ENCODE results near the gene NEK9.
"Not testable (repeated sequence)": the region's sequence is repeated elsewhere in the genome, so short reads cannot be mapped to it uniquely, and the experiment has no call there.

NEK9 gene

DNA sequence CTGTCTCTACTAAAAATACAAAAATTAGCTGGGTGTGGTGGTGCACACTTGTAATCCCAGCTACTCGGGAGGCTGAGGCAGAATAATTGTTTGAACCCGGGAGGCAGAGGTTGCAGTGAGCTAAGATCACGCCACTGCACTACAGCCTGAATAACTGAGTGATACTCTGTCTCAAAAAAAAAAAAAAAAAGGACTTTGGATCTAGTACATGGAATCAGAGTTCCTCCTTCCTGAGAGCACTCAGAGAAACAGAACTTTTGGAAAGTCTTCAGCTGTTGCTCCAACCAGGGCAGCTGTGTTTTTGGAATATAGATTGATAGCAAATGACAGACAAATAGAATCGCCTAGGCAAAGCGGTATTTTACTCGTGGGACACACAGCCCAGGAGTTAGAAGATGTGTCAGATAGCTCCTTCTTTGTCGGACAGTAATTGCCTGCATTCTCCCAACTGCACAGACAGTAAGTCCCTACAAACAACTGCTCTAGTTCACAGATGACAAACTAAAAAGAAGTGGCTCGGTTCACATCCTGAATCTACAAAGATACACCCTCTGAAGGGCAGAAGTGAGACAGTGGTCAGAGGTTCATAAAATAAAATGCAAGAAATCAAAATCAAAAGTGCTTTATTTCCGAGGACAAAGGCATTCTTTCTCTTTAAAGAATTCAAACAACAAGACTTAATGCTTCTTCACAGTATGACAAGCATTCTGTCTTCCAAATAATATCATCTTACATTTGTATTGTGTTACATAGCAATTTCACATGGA, 17.1 kb upstream of the NEK9 start:
- DNase-seq (ENCODE audit: low read depth), result no peak

DNA sequence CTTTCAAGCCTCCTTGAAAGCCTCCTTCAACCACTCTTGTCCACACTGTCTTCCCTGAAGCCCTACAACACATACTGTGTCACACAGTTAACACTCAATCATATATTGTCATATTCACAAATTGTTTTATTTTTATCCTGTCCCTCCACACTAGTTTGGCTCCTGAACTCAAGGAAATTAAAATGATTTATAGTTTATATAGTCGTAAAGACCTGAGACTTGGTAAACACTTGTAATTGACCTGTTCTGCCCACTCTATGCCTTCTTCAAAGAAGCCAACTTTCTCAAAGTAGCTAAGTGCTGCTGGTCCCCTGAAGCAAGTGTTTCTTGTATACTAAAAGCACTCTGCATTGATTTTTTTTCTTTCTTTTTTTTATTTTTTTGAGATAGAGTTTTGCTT, 15.6 kb upstream of the NEK9 start:
- DNase-seq (ENCODE audit: low read depth), result no peak

DNA sequence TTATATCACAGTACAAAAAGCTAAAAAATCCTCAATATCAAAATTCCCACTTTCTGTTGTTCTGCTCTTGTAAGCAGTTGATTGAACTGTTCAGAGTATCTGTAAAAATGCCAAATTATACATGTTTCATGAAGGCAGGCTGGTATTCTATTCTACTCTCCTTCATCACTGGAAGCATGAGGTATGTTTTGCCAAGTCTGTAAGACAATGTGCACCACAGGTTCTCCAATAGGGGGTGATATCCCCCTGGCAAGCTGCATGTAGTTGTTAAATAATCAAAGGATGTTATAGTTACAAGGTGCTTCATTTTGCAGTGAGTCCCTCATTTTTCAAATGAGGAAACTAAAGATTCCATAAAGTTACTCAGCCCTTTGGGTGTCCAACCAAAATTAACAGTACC, 15.1 kb upstream of the NEK9 start:
- no peak for DNase-seq (ENCODE audit: low read depth)

- no peak for DNase-seq (ENCODE audit: low read depth)
Measured at GRCh38 chr14:75141062-75141461, 14.2 kb upstream of the NEK9 start.

DNA sequence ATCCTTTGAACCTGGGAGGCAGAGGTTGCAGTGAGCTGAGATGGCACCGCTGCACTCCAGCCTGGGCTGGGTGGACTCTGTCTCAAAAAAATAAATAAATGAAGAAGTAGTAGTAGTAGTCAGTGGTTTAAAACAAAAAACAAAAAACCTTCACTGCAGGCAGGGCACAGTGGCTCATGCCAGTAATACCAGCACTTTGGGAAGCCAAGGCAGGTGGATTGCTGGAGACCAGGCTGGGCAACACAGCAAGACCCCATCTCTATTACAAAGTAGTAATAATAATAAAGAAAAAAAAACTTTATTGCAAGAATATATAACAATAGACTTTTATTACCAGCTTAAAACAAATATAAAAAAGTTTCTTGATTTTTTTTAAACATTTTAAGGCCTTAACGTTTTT, 13.8 kb upstream of the NEK9 start:
- no peak for DNase-seq (ENCODE audit: low read depth)

DNA sequence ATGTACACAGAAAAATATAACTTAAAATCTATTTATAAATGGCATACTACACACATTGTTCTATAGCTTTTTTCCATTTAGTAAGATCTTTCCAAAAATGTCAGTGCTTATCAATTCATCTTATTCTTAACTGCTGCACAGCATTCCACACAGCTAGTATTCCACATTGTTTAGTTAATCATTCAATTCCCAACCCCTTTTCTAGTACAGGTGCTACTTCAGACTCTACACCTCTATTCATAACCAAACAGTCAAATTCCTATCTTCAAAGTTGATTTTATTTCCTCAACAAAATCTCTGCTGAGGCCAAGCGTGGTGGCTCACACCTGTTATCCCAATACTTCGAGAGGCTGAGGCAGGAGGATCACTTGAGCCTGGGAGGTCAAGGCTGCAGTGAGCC, 12.3 kb upstream of the NEK9 start:
- DNase-seq (ENCODE audit: low read depth), result no peak

GRCh38 chr14:75138492-75138891, 11.6 kb upstream of the NEK9 start:
- no peak for DNase-seq (ENCODE audit: low read depth)

GRCh38 chr14:75134644-75135043, 7.8 kb upstream of the NEK9 start:
- DNase-seq (ENCODE audit: low read depth), result no peak

DNA sequence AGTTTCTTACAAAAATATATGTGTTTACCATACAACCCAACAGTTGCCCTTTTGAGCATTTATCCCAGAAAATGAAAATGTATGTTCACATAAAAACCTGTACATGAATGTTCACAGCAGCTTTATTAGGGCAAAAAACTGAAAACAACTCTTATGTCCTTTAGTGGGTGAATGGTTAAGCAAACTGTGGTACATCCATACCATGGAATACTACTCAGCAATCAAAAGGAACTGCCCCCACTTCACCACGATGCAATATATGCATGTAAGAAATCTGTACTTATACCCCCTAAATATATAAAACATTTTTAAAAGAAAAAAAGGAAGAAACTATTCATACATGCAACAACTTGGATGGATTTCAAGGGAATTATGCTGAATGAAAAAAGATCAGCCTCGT, 6.7 kb upstream of the NEK9 start:
- DNase-seq (ENCODE audit: low read depth), result no peak

DNA sequence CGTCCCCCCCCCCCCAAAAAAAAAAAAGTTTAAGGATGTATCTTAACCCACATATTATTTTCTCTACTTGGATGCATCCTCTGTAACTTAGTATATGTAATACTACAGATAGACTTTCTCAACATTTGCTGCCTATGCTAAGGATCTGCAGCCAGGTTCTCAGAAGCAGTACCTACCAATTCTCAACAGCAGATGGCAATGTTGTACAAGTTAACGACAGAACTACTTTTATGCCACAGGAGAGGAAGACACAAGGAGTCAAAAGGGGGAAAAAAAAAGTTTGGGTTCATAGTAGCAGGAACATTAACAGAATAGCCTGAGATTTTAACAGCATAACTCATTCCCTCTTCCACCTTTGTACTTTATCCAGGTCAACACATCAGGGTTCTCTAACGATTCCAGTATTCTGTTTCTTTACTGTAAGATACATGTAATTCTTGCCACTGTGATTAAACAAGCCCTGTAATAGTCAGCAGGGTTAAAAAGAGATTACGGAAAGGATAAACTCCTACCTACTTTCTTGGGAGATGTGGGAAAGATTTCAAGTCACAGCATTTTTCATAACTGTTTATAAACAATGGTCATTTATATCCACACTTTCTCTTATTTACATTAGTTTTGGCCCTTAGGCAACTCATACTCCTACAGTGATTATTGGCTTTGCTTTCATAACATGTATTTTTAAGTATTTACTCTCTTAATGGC, 5.7 kb upstream of the NEK9 start:
- no peak for DNase-seq (ENCODE audit: low read depth)

DNA sequence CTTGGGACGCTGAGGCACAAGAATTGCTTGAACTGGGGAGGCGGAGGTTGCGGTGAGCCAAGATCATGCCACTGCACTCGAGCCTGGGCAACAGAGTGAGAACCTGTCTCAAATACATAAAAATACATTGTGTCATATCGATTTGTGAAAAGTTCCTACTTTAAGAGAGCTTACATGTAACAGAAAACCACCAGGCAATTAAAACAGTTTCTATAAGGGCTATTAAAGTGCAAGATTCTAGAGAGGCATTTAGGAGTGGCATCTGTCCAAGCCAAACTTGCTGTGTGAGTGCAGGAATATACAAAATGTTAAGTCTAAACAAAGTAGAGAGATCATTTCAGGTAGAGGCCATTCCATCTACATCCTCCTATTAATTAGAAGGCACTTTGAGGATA, 1.7 kb upstream of the NEK9 start:
- no peak for DNase-seq (ENCODE audit: low read depth)

- DNase-seq (ENCODE audit: low read depth), result no peak
Measured at GRCh38 chr14:75127903-75128595, 1.2 kb upstream of the NEK9 start.

DNA sequence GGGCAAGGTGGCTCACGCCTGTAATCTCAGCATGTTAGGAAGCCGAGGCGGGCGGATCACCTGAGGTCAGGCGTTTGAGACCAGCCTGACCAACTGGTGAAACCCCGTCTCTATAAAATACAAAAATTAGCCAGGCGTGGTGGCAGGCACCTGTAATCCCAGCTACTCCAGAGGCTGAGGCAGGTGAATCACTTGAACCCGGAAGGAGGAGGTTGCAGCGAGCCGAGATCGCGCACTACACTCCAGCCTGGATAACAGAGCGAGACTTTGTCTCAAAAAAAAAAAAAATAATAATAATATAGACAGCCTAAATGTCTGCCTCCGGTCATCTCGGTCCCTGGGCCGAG, 599 bp upstream of the NEK9 start:
- not testable (repeated sequence) for DNase-seq (ENCODE audit: low read depth)

- no peak for DNase-seq (ENCODE audit: low read depth)
Measured at GRCh38 chr14:75126121-75126544, 715 bp downstream of the NEK9 start.

GRCh38 chr14:75125617-75126016, 1.2 kb downstream of the NEK9 start:
- DNase-seq (ENCODE audit: low read depth), result no peak

- no peak for DNase-seq (ENCODE audit: low read depth)
Measured at GRCh38 chr14:75123991-75124390, 2.9 kb downstream of the NEK9 start.

- no peak for DNase-seq (ENCODE audit: low read depth)
Measured at GRCh38 chr14:75121552-75121951, 5.3 kb downstream of the NEK9 start.

DNA sequence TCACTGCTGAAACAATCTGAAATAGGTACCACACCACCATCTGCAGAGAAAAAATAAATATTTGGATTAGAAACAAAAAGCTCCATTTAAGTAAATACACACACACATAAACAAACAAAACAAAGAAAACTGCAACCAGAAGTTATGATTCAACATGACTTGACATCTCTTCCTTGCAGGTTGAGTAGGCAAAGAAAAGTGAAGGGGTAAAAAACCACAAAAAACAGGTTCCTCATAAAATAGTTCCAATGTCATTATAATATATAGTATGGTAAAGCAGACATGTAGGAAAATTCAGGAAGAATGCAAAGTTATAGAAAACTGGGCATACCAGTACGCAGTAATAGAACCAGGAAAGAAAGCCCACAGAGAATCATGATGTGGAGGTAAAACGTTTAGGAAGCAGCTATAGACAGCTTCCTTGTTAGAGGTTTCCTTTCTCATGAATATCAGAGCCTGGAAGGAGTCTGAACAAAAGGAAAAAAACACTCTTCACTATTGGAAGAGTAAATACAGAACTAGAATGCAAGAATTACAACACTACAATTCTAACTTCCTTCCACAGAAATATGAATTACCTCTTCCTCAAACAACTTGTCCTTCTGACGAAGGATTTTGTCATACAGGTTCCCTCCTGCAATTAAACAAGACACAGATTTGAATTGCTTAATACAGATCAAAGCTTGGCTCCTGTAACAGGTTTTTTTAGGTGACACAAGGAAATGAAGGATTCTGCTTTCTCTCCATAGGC, 6.1 kb downstream of the NEK9 start:
- DNase-seq (ENCODE audit: low read depth), result no peak

DNA sequence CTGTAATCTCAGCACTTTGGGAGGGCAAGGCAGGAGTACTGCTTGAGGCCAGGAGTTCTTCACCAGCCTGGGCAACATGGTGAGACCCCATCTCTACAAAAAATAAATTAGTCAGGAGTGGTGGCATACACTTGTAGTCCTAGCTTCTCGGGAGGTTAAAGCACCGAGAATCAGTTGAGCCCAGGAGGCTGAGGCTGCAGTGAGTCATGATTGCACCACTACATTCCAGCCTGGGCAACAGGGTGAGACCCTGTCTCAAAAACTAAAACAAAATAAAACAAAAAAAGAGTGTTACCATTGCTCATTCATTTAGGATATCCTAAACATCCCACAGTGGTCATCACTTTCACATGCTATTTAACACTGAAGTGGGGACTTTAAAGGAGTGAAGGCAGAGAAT, 7.8 kb downstream of the NEK9 start:
- DNase-seq (ENCODE audit: low read depth), result no peak

DNA sequence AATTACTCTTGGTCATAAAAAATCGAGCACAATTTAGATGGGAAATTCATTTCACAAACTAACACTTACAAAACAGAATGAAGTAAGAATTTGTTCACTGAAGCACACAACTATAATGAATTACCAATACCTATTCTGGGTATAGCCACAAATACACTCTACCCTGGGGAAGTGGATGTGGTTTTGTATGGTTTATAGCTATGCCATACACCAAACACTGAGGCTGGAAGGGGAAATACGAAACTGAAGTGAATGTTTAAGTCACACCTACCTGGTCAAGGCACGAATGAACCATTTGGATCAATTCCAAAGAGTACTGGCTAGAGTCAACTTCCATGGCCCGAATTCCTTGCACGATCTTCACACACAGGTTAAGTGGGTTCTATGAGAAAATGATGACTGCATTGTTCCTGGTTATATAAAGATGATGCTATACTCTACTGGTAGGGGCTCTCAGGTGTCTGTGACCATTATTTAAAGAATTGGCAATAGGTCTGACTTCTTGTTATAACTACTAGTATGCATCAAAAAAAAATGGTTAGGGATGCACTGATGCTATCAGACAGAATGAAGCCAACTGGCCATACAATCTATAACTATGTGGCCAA, 12.8 kb downstream of the NEK9 start:
- no peak for DNase-seq (ENCODE audit: low read depth)

DNA sequence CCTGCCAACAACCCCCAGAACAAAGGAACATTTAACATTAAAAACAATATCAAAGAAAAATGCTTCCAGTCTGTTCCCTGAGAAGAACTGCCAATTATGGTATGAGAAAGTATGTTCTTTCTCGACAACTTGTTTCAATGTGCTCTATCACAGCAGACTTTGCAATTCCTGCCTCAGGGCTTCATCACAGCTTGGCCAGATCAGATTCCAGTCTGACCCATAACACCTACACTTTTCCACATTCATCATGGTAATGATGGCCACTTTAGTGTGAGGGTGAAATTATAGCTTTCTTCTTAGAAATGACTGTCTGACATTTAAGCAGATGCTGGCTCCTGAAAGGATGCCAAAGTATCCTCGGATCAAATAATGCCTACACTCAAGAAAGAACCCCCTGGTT, 17.0 kb downstream of the NEK9 start:
- no peak for DNase-seq (ENCODE audit: low read depth)

GRCh38 chr14:75107186-75107585, 19.7 kb downstream of the NEK9 start:
- no peak for DNase-seq (ENCODE audit: low read depth)

Measured in activated T-helper 9 cell treated with anti-CD3 and anti-CD28 coated beads, Interleukin-2, amount 50 U/mL, for 16 hours (primary cell).